ENCODE results near the gene APBB1IP.

- TF ChIP-seq POLR2AphosphoS5 (IDR thresholded peaks at IDR 0.05; ENCODE audit: borderline replicate concordance, low read depth, low read length) (no peak), EZH2 (IDR thresholded peaks at IDR 0.05) (no peak), FOXP2 (optimal IDR thresholded peaks at IDR 0.05; ENCODE audit: control extremely low read depth, extremely low read length, insufficient read depth) (no peak)
These were observed 37.2 kb downstream of the APBB1IP start for GRCh38 chr10:26475386-26475785.

Measured in SK-N-MC (cell line).